DOHH2 (cell line): Measurements from ENCODE around the gene SPOCK2.

Source experiments
- H3F3A ChIP-seq: fragments of 200-600 bp; sonication (generic), shearing (Covaris generic); 2 replicates; pipeline ENCODE4 v1.6.0; 2016; ENCODE audit warnings: antibody characterized with exemption, mild to moderate bottlenecking; ENCODE audit not compliant: control insufficient read depth, insufficient read depth
- H3K27ac ChIP-seq: fragments of 200-600 bp; sonication (generic); 2 replicates; pipeline ENCODE4 v1.5.1; 2014; ENCODE audit warnings: low read depth, mild to moderate bottlenecking, low read length, moderate library complexity
- H3K27me3 ChIP-seq: fragments of 200-600 bp; sonication (generic); 2 replicates; pipeline ENCODE4 v1.6.1; 2014; ENCODE audit warnings: mild to moderate bottlenecking, low read length, mixed read lengths; ENCODE audit not compliant: control insufficient read depth
- H3K36me3 ChIP-seq: fragments of 200-600 bp; sonication (generic); 2 replicates; pipeline ENCODE4 v1.6.1; 2014; ENCODE audit warnings: mild to moderate bottlenecking, low read length, moderate library complexity, mixed read lengths; ENCODE audit not compliant: control insufficient read depth
- H3K4me1 ChIP-seq: fragments of 200-600 bp; sonication (generic); 2 replicates; pipeline ENCODE4 v1.6.1; 2014; ENCODE audit warnings: mild to moderate bottlenecking, low read length, mixed read lengths; ENCODE audit not compliant: control insufficient read depth
- H3K4me2 ChIP-seq: fragments of 200-600 bp; sonication (generic); 2 replicates; pipeline ENCODE4 v1.6.0; 2014; ENCODE audit warnings: mild to moderate bottlenecking, low read length, moderate library complexity
- H3K4me3 ChIP-seq: fragments of 200-600 bp; sonication (generic); 2 replicates; pipeline ENCODE4 v1.5.1; 2014; ENCODE audit warnings: mild to moderate bottlenecking, low read length, mixed read lengths
- H3K79me2 ChIP-seq: fragments of 200-600 bp; sonication (generic); 2 replicates; pipeline ENCODE4 v1.6.1; 2014; ENCODE audit warnings: mild to moderate bottlenecking, low read length, mixed read lengths; ENCODE audit not compliant: control insufficient read depth
- H3K9me2 ChIP-seq: fragments of 200-600 bp; sonication (generic); replicated peaks from 2 replicates; pipeline ENCODE4 v1.6.1; 2014; ENCODE audit warnings: mild to moderate bottlenecking, low read length, mixed read lengths; ENCODE audit not compliant: control insufficient read depth
- H3K9me3 ChIP-seq: fragments of 200-600 bp; sonication (generic); 2 replicates; pipeline ENCODE4 v1.6.1; 2014; ENCODE audit warnings: antibody characterized with exemption, low read length, mixed read lengths; ENCODE audit not compliant: control insufficient read depth, insufficient read depth
- H4K20me1 ChIP-seq: fragments of 200-600 bp; sonication (generic); 2 replicates; pipeline ENCODE4 v1.6.0; 2014; ENCODE audit warnings: low read depth, mild to moderate bottlenecking, antibody characterized with exemption, low read length, moderate library complexity; ENCODE audit not compliant: control insufficient read depth, insufficient read depth
- EZH2phosphoT487 ChIP-seq: fragments of 200-600 bp; sonication (generic); IDR thresholded peaks from 2 replicates; pipeline ENCODE4 v1.6.1; 2017; ENCODE audit warnings: borderline replicate concordance, mild to moderate bottlenecking, antibody characterized with exemption, low read length, moderate library complexity, mixed read lengths
- TF ChIP-seq, protein P1 (sequence below): fragments of 200-600 bp; sonication (generic); IDR thresholded peaks from one replicate; pipeline ENCODE4 v1.5.1; 2014; ENCODE audit warnings: antibody characterized with exemption, mild to moderate bottlenecking, low read depth, low read length; ENCODE audit not compliant: poor library complexity, severe bottlenecking

SPOCK2 gene

DNA sequence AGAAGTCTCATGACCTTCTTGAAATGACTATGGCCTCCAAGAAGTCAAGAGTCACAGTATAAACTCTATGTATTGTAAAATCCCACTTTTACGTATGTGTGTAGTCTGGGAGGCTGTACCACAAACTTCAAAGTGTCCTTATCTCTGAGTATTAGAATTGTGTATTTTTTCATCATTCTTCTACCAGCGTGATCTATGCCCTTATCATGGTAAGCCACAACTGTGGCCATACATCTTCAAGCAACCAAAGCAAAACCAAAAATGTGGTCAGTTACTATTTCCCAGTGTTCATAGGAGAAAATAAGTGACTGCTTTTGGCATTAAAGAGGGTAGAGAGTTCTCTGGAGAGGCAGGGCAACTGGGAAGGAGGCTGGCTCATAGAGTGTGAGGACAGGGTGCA, 42.8 kb downstream of the SPOCK2 start:
- no peaks in the 10 kb centered on the region for H3K9me3 ChIP-seq
- H3K36me3 ChIP-seq, result no peaks in the 10 kb centered on the region
- H3K27me3 ChIP-seq, result no peaks in the 10 kb centered on the region
- no peak overlapping the region for H3K27ac ChIP-seq
- no peak overlapping the region for H3K4me3 ChIP-seq
- no peaks in the 10 kb centered on the region for H3F3A ChIP-seq
- no peaks in the 10 kb centered on the region for H3K9me2 ChIP-seq
- TF ChIP-seq, protein P1, sequence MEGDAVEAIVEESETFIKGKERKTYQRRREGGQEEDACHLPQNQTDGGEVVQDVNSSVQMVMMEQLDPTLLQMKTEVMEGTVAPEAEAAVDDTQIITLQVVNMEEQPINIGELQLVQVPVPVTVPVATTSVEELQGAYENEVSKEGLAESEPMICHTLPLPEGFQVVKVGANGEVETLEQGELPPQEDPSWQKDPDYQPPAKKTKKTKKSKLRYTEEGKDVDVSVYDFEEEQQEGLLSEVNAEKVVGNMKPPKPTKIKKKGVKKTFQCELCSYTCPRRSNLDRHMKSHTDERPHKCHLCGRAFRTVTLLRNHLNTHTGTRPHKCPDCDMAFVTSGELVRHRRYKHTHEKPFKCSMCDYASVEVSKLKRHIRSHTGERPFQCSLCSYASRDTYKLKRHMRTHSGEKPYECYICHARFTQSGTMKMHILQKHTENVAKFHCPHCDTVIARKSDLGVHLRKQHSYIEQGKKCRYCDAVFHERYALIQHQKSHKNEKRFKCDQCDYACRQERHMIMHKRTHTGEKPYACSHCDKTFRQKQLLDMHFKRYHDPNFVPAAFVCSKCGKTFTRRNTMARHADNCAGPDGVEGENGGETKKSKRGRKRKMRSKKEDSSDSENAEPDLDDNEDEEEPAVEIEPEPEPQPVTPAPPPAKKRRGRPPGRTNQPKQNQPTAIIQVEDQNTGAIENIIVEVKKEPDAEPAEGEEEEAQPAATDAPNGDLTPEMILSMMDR, result no peak
- no peak for TF ChIP-seq EZH2phosphoT487
- no peaks in the 10 kb centered on the region for H3K79me2 ChIP-seq
- no peaks in the 10 kb centered on the region for H3K4me1 ChIP-seq
- no peak overlapping the region for H3K4me2 ChIP-seq
- no peaks in the 10 kb centered on the region for H4K20me1 ChIP-seq

GRCh38 chr10:72044417-72045041, 43.8 kb downstream of the SPOCK2 start:
- H3K4me3 ChIP-seq, result no peak overlapping the region
- H3K4me1 ChIP-seq, result no peaks in the 10 kb centered on the region
- H3F3A ChIP-seq, result no peaks in the 10 kb centered on the region
- no peaks in the 10 kb centered on the region for H3K27me3 ChIP-seq
- no peaks in the 10 kb centered on the region for H3K36me3 ChIP-seq
- no peaks in the 10 kb centered on the region for H3K9me2 ChIP-seq
- no peak for TF ChIP-seq EZH2phosphoT487
- TF ChIP-seq, protein P1, result no peak
- H3K79me2 ChIP-seq, result no peaks in the 10 kb centered on the region
- no peaks in the 10 kb centered on the region for H3K9me3 ChIP-seq
- H4K20me1 ChIP-seq, result no peaks in the 10 kb centered on the region
- H3K4me2 ChIP-seq, result no peak overlapping the region
- no peak overlapping the region for H3K27ac ChIP-seq

GRCh38 chr10:72043016-72043834, 45.1 kb downstream of the SPOCK2 start:
- H3K36me3 ChIP-seq, result no peaks in the 10 kb centered on the region
- no peaks in the 10 kb centered on the region for H3K27me3 ChIP-seq
- no peaks in the 10 kb centered on the region for H3K9me2 ChIP-seq
- no peaks in the 10 kb centered on the region for H3K4me1 ChIP-seq
- no peaks in the 10 kb centered on the region for H3F3A ChIP-seq
- no peaks in the 10 kb centered on the region for H3K79me2 ChIP-seq
- no peak overlapping the region for H3K27ac ChIP-seq
- no peak overlapping the region for H3K4me3 ChIP-seq
- no peaks in the 10 kb centered on the region for H4K20me1 ChIP-seq
- no peak overlapping the region for H3K4me2 ChIP-seq
- TF ChIP-seq, protein P1, result no peak
- no peak for TF ChIP-seq EZH2phosphoT487
- H3K9me3 ChIP-seq, result no peaks in the 10 kb centered on the region
